K562 (cell line): ENCODE data around the gene KTI12. TPM values are rescaled to one million over a fixed set of nuclear protein-coding genes. Genes with fewer than 3 reads are reported as not detected.

Experiments used
- BRD4 ChIP-seq: fragments of 200-600 bp; sonication (generic); IDR thresholded peaks from 2 replicates; pipeline ENCODE4 v1.6.1; 2017; ENCODE audit warnings: inconsistent platforms
- CEBPG ChIP-seq, 3 experiments: fragments of 200-800 bp in 1 of 3; sonication (Bioruptor generic) in 1 of 3; sonication (generic) in 1 of 3; formaldehyde crosslinking in 1 of 3; IDR thresholded peaks in 2 of 3; conservative IDR thresholded peaks in 1 of 3; 2 replicates each; pipeline versions ENCODE4 v1.6.1 to v1.8.0; 2016 to 2022; ENCODE audit warnings: missing compliant biosample characterization in 2 of 3, missing genetic modification characterization in 2 of 3, mild to moderate bottlenecking in 1 of 3, missing genetic modification reagents in 1 of 3
- CGGBP1 ChIP-seq: fragments of 250-450 bp; sonication (Bioruptor Pico); IDR thresholded peaks from 2 replicates; pipeline ENCODE4 v1.9.0; 2021; ENCODE audit warnings: mild to moderate bottlenecking
- E2F3 ChIP-seq: fragments of 250-450 bp; sonication (Bioruptor Pico); IDR thresholded peaks from 2 replicates; pipeline ENCODE4 v1.4.0; 2020; ENCODE audit warnings: mild to moderate bottlenecking
- HINFP ChIP-seq: fragments of 450-650 bp; conservative IDR thresholded peaks from 2 replicates; pipeline ENCODE4 v1.6.1; 2016; ENCODE audit warnings: missing genetic modification characterization, low read depth, mild to moderate bottlenecking, control low read depth, missing compliant biosample characterization
- HNRNPUL1 ChIP-seq: fragments of 200-400 bp; formaldehyde crosslinking; IDR thresholded peaks from 2 replicates; pipeline ENCODE4 v1.6.1; 2017; ENCODE audit warnings: low read length
- HOXB6 ChIP-seq: fragments of 250-450 bp; sonication (Bioruptor Pico); IDR thresholded peaks from 2 replicates; pipeline ENCODE4 v1.5.1; 2022; ENCODE audit warnings: mild to moderate bottlenecking, borderline replicate concordance
- MCM7 ChIP-seq, 2 experiments: fragments of 450-650 bp; IDR thresholded peaks; 2 replicates each; pipeline ENCODE4 v1.6.1; 2016 to 2018
- MXI1 ChIP-seq: IDR thresholded peaks from 2 replicates; pipeline ENCODE4 v1.6.1; 2011; ENCODE audit warnings: low read depth, mild to moderate bottlenecking, improper control_type of control experiment, low read length
- NFIC ChIP-seq: fragments of 450-650 bp; IDR thresholded peaks from 2 replicates; pipeline ENCODE4 v1.6.1; 2017; ENCODE audit warnings: mild to moderate bottlenecking, inconsistent platforms
- NONO ChIP-seq, 2 experiments: fragments of 200-400 bp in 1 of 2; fragments of 450-650 bp in 1 of 2; formaldehyde crosslinking in 1 of 2; IDR thresholded peaks; 2 replicates each; pipeline ENCODE4 v1.6.1; 2017; ENCODE audit warnings: low read depth in 2 of 2, mild to moderate bottlenecking in 2 of 2, moderate library complexity in 2 of 2, low read length in 1 of 2
- RBM22 ChIP-seq: fragments of 200-400 bp; formaldehyde crosslinking; IDR thresholded peaks from 2 replicates; pipeline ENCODE4 v1.6.1; 2018; ENCODE audit warnings: low read length, low read depth; ENCODE audit not compliant: poor library complexity, severe bottlenecking
- RBM25 ChIP-seq: fragments of 200-400 bp; formaldehyde crosslinking; IDR thresholded peaks from 2 replicates; pipeline ENCODE4 v1.6.1; 2018; ENCODE audit warnings: low read length, low read depth, moderate library complexity; ENCODE audit not compliant: severe bottlenecking
- TBP ChIP-seq: optimal IDR thresholded peaks from 2 replicates; pipeline ENCODE3; 2011; ENCODE audit warnings: low read depth, low read length, improper control_type of control experiment
- ZBTB49 ChIP-seq: sonication (generic); formaldehyde crosslinking; IDR thresholded peaks from 2 replicates; pipeline ENCODE4 v1.8.0; 2022; ENCODE audit warnings: missing genetic modification reagents, mild to moderate bottlenecking, borderline replicate concordance
- ZSCAN32 ChIP-seq: fragments of 450-650 bp; formaldehyde crosslinking; IDR thresholded peaks from 2 replicates; pipeline ENCODE4 v1.4.0; 2020; ENCODE audit warnings: mild to moderate bottlenecking, moderate library complexity
- polyA plus RNA-seq, 8 experiments: library from polyadenylated mRNA; depleted of rRNA in 4 of 8; stranded (reverse) in 5 of 8; unstranded in 3 of 8; fragments of >200 nt; fragmentation: Nextera tagmentation in 2 of 8; fragmentation: Illumina TruSeq in 1 of 8; extraction: Ambion mirVana in 2 of 8; extraction: Trizol in 1 of 8; gene quantifications; 2 replicates each; pipeline versions ENCODE4 v1.2.1 to v1.2.3, GENCODE V29; 2011 to 2014; ENCODE audit warnings: inconsistent platforms in 1 of 8, missing spikeins in 1 of 8
- total RNA-seq, 7 experiments: library from RNA; depleted of rRNA in 6 of 7; stranded (reverse); fragments of >200 nt in 6 of 7; fragmentation: Illumina TruSeq in 2 of 7; extraction: Trizol in 2 of 7; gene quantifications; 2 replicates each; pipeline versions ENCODE4 v1.2.1 to v1.2.3, GENCODE V29; 2011 to 2021; ENCODE audit warnings: low replicate concordance in 1 of 7
- TF ChIP-seq, protein P1 (sequence below): fragments of 200-800 bp; sonication (Bioruptor generic); IDR thresholded peaks from 2 replicates; pipeline ENCODE4 v1.6.1; 2017; ENCODE audit warnings: missing genetic modification characterization, missing compliant biosample characterization
- TF ChIP-seq, protein P2 (sequence below): sonication (generic); formaldehyde crosslinking; IDR thresholded peaks from 2 replicates; pipeline ENCODE4 v1.8.0; 2023; ENCODE audit warnings: mild to moderate bottlenecking, missing genetic modification reagents

Gene KTI12
- total and polyA plus RNA-seq, 9 of the 15 experiments (the other 6 are each of a cell fraction or from before 2014, with no cell fraction given), result 3.1 to 22.8 (median 11.6) TPM

- TF ChIP-seq CEBPG (CRISPR knock-in tag; IDR thresholded peaks at IDR 0.05) (no peak; the same call in 1 of the 2 replicates), CEBPG (tag; conservative IDR thresholded peaks at IDR 0.05 in 1 of 2, IDR thresholded peaks at IDR 0.05 in 1 of 2) (peak in 1 of 2 experiments; percentile 24; a peak in 1 of 4 replicates), HOXB6 (CRISPR knock-in tag) (no peak), HINFP (no peak), TBP (peak; percentile 84), RBM22 (no peak), ZSCAN32 (CRISPR knock-in tag) (no peak), RBM25 (peak; percentile 55), MXI1 (peak; percentile 69; the same call in 1 of the 2 replicates), CGGBP1 (peak; percentile 95; the same call in 1 of the 2 replicates), NFIC (peak; percentile 47), ZBTB49 (CRISPR knock-in tag) (peak; percentile 85; the same call in 1 of the 2 replicates), HNRNPUL1 (no peak), E2F3 (CRISPR knock-in tag) (peak; percentile 77), MCM7 (IDR thresholded peaks at IDR 0.05) (no peak), NONO (IDR thresholded peaks at IDR 0.05; ENCODE audit: low read depth in 2 of 2, low read length in 1 of 2) (peak; percentile 10 to 43; a peak in 2 of 4 replicates), BRD4 (peak; percentile 52; the same call in 1 of the 2 replicates)
- TF ChIP-seq, protein P1, sequence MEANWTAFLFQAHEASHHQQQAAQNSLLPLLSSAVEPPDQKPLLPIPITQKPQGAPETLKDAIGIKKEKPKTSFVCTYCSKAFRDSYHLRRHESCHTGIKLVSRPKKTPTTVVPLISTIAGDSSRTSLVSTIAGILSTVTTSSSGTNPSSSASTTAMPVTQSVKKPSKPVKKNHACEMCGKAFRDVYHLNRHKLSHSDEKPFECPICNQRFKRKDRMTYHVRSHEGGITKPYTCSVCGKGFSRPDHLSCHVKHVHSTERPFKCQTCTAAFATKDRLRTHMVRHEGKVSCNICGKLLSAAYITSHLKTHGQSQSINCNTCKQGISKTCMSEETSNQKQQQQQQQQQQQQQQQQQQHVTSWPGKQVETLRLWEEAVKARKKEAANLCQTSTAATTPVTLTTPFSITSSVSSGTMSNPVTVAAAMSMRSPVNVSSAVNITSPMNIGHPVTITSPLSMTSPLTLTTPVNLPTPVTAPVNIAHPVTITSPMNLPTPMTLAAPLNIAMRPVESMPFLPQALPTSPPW (CRISPR knock-in tag), result peak; percentile 92
- TF ChIP-seq, protein P2, sequence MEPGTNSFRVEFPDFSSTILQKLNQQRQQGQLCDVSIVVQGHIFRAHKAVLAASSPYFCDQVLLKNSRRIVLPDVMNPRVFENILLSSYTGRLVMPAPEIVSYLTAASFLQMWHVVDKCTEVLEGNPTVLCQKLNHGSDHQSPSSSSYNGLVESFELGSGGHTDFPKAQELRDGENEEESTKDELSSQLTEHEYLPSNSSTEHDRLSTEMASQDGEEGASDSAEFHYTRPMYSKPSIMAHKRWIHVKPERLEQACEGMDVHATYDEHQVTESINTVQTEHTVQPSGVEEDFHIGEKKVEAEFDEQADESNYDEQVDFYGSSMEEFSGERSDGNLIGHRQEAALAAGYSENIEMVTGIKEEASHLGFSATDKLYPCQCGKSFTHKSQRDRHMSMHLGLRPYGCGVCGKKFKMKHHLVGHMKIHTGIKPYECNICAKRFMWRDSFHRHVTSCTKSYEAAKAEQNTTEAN (CRISPR knock-in tag), result 0 out of 2 replicates have a peak, but pooled peaks have one; percentile 23
Observed at GRCh38 chr1:52056163-52056936, 22.7 kb upstream of the KTI12 start, which contains the start of gene BTF3L4 (continued).
